Measurements from ENCODE around the gene FGF14. TPM values are rescaled to one million over a fixed set of nuclear protein-coding genes. Genes with fewer than 3 reads are reported as not detected.

The FGF14 gene
- total and polyA plus RNA-seq, 2 donors (not counting 1 experiment from before 2014, with no cell fraction given), result under 0.01 TPM; not detected in 1

DNA sequence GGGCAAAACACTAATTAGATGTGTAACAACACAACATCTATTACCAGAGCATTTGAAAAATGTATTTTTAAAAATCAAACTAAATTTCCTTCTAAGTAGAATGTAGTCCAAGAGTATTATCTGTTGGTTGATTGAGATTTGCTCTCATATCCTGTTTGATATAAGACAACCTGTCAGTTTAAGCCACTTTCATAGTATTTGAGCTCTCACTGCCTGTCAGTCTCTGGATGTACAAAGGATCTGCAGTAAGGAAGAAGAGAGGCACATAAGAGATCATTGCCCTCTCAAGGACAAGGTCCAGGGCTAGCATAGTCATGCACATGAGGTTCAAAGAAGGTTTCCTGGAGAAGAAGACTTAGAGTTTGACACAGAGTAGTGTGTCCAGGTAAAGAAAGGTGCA is 57.4 kb downstream of the FGF14 start:
- no peak for ATAC-seq (ENCODE audit: low read depth)
- CTCF ChIA-PET, result no interaction called here

DNA sequence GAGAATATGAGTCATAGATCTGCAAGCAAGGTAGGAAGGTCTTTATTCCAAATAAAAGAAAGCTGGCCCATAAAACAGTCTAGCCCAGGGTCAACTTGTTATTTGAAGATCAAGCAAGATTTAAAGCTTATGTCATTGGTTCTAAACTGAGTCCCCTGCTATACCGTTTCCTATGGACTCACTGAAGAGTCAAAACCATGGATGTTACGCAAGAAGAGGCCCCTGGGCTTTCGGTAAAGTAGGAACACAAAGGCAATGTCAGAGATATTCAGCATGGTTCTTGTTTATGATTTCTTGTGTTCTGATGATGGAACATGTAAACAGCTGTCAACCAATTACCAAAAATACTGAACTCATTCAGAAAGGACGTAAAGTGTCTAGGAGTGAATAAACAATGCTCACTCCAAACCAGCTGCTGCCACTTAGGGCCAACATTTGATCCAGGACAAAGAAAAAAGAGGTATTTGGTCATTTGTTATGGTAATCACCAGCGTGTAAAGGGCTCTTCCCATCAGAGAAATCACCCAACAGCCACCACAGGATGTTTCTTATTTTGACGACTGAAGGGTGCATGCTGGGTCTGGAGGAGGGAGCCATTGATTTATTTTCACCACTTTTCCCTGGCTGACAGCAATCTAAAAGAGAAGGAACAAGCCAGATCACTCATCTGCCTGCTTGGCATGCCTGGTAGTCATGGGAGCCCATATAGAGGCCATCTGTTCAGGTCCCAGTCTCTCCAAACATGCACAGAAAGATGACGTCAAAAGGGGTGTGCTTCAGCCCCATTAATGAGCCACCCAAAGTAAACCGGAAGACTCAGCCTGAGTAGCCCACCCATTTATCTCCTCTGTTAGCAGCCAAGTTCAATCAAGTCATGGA is 68.3 kb downstream of the FGF14 start:
- Histone ChIP-seq H3K27me3 (replicated peaks in 1 of 4; ENCODE audit: control extremely low read depth in 1 of 4, control insufficient read depth in 3 of 4, insufficient read depth in 4 of 4, low read length in 3 of 4) (no peaks in the 10 kb centered on the region), H4K20me1 (ENCODE audit: control insufficient read depth, insufficient read depth, low read length, poor library complexity, severe bottlenecking) (no peaks in the 10 kb centered on the region), H3K9me3 (ENCODE audit: control extremely low read depth in 1 of 3, control insufficient read depth in 2 of 3, insufficient read depth in 1 of 3, low read length in 2 of 3) (no peaks in the 10 kb centered on the region), H3K79me2 (ENCODE audit: control insufficient read depth, insufficient read depth, low read length) (no peaks in the 10 kb centered on the region), H3K27ac (ENCODE audit: low read length in 2 of 2) (no peak overlapping the region), H3K4me2 (replicated peaks; ENCODE audit: low read depth, low read length, poor library complexity, severe bottlenecking) (no peak overlapping the region), H2AFZ (ENCODE audit: insufficient read depth, low read depth, low read length, poor library complexity, severe bottlenecking) (no peak overlapping the region), H3K9ac (ENCODE audit: low read length) (no peak overlapping the region), H3K4me1 (ENCODE audit: control insufficient read depth in 2 of 2, insufficient read depth in 2 of 2, low read length in 2 of 2) (no peaks in the 10 kb centered on the region), H3K36me3 (replicated peaks in 1 of 2; ENCODE audit: control extremely low read depth in 1 of 2, control insufficient read depth in 1 of 2, extremely low read depth in 1 of 2, insufficient read depth in 2 of 2, low read length in 1 of 2) (no peaks in the 10 kb centered on the region), H3K4me3 (ENCODE audit: control extremely low read depth in 1 of 5, extremely low read depth in 1 of 5, insufficient read depth in 1 of 5, low read depth in 2 of 5, low read length in 4 of 5) (no peak overlapping the region)
- no peak overlapping the region for H3K27ac Mint-ChIP-seq
- ATAC-seq (ENCODE audit: low read depth), result no peak
- CTCF ChIA-PET, result no interaction called here
- POLR2A ChIA-PET, result no interaction called here
- intact Hi-C loops (cut with micrococcal nuclease), result no loop called here
- peaks cover 4% of the 10 kb centered on the region for H3K27me3 Mint-ChIP-seq
- WGBS (ENCODE audit: insufficient coverage), result 77% methylated on average over 2 of the region's 8 CpGs
- TF ChIP-seq, protein P1, sequence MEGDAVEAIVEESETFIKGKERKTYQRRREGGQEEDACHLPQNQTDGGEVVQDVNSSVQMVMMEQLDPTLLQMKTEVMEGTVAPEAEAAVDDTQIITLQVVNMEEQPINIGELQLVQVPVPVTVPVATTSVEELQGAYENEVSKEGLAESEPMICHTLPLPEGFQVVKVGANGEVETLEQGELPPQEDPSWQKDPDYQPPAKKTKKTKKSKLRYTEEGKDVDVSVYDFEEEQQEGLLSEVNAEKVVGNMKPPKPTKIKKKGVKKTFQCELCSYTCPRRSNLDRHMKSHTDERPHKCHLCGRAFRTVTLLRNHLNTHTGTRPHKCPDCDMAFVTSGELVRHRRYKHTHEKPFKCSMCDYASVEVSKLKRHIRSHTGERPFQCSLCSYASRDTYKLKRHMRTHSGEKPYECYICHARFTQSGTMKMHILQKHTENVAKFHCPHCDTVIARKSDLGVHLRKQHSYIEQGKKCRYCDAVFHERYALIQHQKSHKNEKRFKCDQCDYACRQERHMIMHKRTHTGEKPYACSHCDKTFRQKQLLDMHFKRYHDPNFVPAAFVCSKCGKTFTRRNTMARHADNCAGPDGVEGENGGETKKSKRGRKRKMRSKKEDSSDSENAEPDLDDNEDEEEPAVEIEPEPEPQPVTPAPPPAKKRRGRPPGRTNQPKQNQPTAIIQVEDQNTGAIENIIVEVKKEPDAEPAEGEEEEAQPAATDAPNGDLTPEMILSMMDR (IDR thresholded peaks at IDR 0.05), result no peak
- TF ChIP-seq EZH2 (IDR thresholded peaks at IDR 0.05; ENCODE audit: borderline replicate concordance, insufficient read depth, low read depth, low read length, poor library complexity, severe bottlenecking), result no peak
- H3K4me1 Mint-ChIP-seq, result no peaks in the 10 kb centered on the region
- no peak overlapping the region for H3K4me3 Mint-ChIP-seq
- H3K9me3 Mint-ChIP-seq (ENCODE audit: insufficient read depth), result no peaks in the 10 kb centered on the region
- DNase-seq, result no peak

More for the DNA sequence above, 57.4 kb downstream of the FGF14 start:
- H2AFZ ChIP-seq (ENCODE audit: insufficient read depth, low read depth, low read length, poor library complexity, severe bottlenecking), result no peak overlapping the region
- H3K9ac ChIP-seq (ENCODE audit: low read length), result no peak overlapping the region
- H3K9me3 ChIP-seq (ENCODE audit: control extremely low read depth in 1 of 3, control insufficient read depth in 2 of 3, insufficient read depth in 1 of 3, low read length in 2 of 3), result no peaks in the 10 kb centered on the region
- H3K27me3 ChIP-seq (replicated peaks in 1 of 4; ENCODE audit: control extremely low read depth in 1 of 4, control insufficient read depth in 3 of 4, insufficient read depth in 4 of 4, low read length in 3 of 4), result no peaks in the 10 kb centered on the region
- Mint-ChIP-seq H3K9me3 (ENCODE audit: insufficient read depth) (no peaks in the 10 kb centered on the region), H3K27ac (no peak overlapping the region), H3K4me3 (no peak overlapping the region), H3K27me3 (peaks cover 4% of the 10 kb centered on the region), H3K4me1 (no peaks in the 10 kb centered on the region)
- H3K4me1 ChIP-seq (ENCODE audit: control insufficient read depth in 2 of 2, insufficient read depth in 2 of 2, low read length in 2 of 2), result no peaks in the 10 kb centered on the region
- no peak overlapping the region for H3K27ac ChIP-seq (ENCODE audit: low read length in 2 of 2)
- POLR2A ChIA-PET, result no interaction called here
- H3K4me2 ChIP-seq (replicated peaks; ENCODE audit: low read depth, low read length, poor library complexity, severe bottlenecking), result no peak overlapping the region
- no peaks in the 10 kb centered on the region for H4K20me1 ChIP-seq (ENCODE audit: control insufficient read depth, insufficient read depth, low read length, poor library complexity, severe bottlenecking)
- no peak for DNase-seq
- H3K4me3 ChIP-seq (ENCODE audit: control extremely low read depth in 1 of 5, extremely low read depth in 1 of 5, insufficient read depth in 1 of 5, low read depth in 2 of 5, low read length in 4 of 5), result no peak overlapping the region
- no peak for TF ChIP-seq EZH2 (IDR thresholded peaks at IDR 0.05; ENCODE audit: borderline replicate concordance, insufficient read depth, low read depth, low read length, poor library complexity, severe bottlenecking)
- TF ChIP-seq, protein P1 (IDR thresholded peaks at IDR 0.05), result no peak
- no peaks in the 10 kb centered on the region for H3K36me3 ChIP-seq (replicated peaks in 1 of 2; ENCODE audit: control extremely low read depth in 1 of 2, control insufficient read depth in 1 of 2, extremely low read depth in 1 of 2, insufficient read depth in 2 of 2, low read length in 1 of 2)
- no peaks in the 10 kb centered on the region for H3K79me2 ChIP-seq (ENCODE audit: control insufficient read depth, insufficient read depth, low read length)
- intact Hi-C loops (cut with micrococcal nuclease), result no loop called here

Data from B cell (primary cell).